Epithelial cell of prostate (primary cell): ENCODE measurements around the gene ORC3.

Experiments used
- DNase-seq: peaks from one replicate; pipeline ENCODE4 v3.0.0-alpha.2; 2011; ENCODE audit warnings: low read depth, low spot score
- H3K27ac ChIP-seq: fragments of 450-650 bp; 2 replicates; pipeline ENCODE4 v1.5.1; 2017; ENCODE audit warnings: mild to moderate bottlenecking

ORC3 gene

DNA sequence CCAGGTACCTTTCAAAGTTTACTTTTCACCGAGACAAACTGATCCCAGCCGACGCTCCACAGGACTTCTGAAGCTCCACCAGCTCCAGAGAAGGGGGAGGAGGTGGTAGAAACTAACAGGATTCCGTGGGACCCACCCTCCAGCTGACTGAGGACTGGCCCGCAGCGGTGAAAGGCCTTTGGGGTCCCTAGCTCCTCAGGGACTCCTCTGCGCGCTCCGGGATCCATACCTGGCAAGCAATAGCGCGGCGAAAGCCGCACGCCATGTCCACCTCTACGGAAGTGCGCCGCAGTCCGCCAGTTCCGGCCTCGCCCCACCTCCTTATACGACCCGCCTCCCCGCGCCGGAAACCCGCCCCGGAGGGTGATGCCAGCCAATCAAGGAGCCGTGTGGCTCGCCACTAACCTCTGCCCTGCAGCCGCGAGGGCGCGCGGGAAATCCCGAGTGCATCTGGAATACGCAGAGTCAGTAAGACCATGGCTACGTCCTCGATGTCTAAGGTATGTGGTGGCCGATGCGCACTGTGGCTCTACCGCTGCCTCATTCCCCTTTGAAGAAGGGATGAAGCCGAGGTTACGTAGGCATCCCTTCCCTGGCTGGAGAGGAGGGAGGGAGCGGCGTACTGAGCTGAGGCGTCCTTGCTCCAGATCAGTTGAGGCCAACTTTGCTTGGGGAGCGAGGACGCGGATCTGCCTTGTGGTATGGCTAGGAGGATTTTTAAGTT, at the start of gene ORC3, which contains the start of gene RARS2:
ORC3 (plus strand) TSS at position 443 of the 724 bp plus-strand sequence; CDS start at position 477, 34 bp downstream.
RARS2 (minus strand) TSS at position 295 of the 724 bp plus-strand sequence; CDS start at position 265, 30 bp downstream.
- peak within 1 kb of the TSS; percentile 55 for H3K27ac ChIP-seq
- DNase-seq, result peak; percentile 69

DNA sequence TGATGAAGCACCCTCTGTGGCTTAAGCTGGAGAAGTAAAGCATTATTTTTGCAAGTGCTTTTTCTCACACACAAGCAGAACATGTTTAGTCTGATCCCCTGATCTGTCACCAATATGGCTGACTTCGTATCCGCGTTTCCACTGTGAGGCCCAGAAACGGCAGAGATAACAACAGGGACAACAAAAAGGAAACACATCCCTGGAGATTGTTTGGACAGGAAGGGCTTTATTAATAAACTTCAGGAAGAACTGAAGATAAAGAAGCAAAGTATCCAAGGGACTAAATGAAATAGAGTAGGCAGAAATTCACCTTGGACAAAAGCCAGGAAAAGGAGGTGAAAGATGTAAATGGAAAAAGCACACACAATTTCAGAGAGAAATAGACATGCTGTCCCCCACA, 49.4 kb upstream of the ORC3 start:
- no peak for DNase-seq
- no peak overlapping the region for H3K27ac ChIP-seq

DNA sequence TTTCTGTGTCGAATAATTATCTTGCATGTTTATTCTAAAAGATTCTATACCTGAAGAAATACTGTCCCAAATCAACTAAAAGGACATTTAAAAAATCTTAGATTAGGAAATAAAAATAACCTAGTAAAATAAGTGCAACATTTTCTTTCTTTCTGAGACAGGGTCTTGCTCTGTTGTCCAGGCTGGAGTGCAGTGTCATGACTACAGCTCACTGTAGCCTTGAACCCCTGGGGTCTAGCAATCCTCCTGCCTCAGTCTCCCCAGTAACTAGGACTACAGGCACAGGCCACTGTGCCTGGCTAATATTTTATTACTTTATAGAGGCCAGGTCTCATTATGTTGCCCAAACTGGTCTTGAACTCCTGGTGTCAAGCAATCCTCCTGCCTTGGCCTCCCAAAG, 48.9 kb upstream of the ORC3 start:
- H3K27ac ChIP-seq, result no peak overlapping the region
- no peak for DNase-seq

DNA sequence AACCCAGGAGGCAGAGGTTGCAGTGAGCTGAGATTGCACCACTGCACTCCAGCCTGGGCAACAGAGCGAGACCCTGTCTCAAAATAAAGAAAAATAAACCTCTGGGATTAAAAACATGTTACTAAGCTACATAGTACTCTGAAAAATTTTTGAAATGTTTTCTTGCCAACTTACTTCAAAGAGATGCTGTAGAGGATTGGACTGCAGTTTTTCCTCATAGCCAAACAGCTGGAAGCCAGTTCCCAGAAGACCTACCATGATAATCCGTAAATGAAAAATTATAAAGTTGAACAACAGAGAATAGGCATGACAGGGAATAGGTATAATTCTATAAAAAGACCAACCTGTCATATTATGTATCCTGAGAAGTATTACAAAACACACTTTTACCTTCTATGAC, 48.2 kb upstream of the ORC3 start:
- no peak overlapping the region for H3K27ac ChIP-seq
- no peak for DNase-seq

DNA sequence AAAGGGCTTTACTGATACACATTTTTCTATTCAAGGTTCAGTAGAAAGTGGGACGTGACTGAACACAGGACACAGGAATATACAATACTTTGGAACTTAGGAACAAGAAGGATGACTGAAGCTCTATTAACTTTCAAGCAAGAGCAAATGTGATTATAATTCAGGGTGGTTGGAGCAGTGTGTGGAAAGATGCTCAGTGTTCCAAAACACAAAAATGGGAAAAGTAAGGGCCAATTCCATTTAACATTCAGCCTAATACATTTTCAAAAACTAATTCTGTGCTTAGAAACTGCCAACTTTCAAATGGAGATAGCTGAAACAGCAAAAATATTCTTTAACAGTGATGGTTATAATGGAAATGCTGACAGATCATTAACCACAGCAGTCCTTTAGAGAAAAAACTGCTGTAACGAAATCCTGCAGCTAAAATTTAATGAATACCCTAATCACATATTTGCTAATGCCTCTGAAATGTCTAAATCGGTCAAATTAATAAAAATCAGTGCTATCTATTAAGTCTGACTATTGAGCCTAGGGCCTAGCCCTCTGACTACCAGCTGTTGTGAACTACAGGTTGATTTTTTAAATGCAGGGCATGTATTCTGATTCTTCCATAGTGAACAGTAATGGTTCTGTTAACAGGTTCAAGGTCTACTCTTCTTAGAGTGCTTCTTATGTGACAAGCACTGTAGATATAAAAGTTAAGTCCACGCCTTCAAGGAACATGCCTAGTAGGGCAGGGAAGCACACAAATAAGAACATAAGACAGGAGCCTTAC, 46.0 kb upstream of the ORC3 start:
- H3K27ac ChIP-seq, result no peak overlapping the region
- no peak for DNase-seq

DNA sequence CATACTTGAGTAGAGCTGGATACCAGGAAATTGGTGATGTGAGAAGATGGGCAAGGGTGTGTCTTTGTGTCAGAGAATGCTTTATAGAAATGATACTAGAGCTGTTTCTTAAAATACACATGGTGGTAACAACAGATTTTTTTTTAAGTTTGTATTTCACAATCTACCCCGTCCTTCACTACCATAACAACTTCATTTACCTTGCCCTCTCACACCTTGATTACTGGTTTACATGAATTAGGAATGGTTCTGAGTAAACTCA, 45.5 kb upstream of the ORC3 start:
- no peak for DNase-seq
- H3K27ac ChIP-seq, result no peak overlapping the region

DNA sequence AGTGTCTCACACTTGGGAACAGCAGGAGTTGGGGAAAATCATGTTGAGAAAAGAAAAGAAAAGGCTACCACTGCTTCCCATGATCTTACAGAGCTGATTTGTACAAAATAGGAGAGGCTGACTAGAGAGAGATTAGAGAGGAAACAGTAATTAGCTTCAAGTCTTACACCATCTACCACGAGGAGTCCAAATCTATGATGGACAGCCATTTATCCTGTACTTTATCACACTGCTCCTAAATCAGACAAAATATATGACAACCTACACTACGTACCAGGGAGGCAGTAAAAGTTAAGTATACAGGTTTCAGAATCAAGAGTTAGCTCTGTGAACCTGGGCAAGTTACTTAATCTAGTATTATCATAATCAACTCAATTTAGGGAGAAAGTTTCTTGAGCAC, 38.1 kb upstream of the ORC3 start:
- DNase-seq, result no peak
- no peak overlapping the region for H3K27ac ChIP-seq

DNA sequence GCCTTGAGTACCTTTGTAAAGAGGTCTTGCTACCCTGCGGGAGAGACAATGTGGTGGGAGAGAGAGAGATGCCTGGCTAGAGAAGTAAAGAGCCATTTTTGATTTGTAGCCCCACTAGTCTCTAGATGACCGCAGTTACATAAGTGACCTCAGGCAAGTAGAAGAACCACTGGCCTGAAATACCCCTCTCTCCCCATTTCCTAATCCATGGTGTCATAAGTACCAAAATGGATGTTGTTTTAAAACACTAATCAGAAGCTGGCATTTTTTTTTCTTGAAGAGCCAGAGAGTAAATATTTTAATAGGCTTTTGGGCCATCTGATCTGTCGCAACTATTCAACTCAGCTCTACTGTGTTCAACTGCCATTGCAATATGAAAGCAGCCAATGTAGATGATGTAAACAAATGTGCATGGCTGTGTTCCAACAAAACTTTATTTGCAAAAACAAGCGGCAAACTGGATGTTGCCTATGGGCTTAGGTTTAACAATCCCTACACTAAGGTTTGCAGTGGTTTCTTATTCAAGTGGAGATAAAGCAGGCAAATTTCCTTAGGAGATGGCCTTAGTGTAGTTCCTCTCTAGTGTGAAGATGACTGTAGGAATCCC, 36.7 kb upstream of the ORC3 start:
- no peak for DNase-seq
- no peak overlapping the region for H3K27ac ChIP-seq

DNA sequence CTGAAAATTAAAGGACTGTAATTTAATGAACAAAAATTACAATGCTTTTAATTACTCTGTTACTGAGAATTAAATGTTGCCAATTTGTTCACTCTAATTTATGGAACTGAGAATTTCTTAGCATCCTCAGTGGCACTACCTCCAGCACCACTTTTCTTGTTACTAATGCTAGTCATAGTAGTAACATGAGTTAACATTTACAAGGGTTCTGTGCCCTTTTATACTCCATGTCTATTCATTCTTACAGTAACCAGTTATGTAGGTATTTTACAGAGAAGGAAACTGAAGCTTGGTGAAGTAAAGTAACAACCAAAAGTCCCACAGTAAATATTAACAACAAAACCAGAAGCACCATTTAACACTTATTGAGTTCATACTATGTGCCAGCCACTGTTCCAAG, 34.4 kb upstream of the ORC3 start:
- DNase-seq, result no peak
- no peak overlapping the region for H3K27ac ChIP-seq

DNA sequence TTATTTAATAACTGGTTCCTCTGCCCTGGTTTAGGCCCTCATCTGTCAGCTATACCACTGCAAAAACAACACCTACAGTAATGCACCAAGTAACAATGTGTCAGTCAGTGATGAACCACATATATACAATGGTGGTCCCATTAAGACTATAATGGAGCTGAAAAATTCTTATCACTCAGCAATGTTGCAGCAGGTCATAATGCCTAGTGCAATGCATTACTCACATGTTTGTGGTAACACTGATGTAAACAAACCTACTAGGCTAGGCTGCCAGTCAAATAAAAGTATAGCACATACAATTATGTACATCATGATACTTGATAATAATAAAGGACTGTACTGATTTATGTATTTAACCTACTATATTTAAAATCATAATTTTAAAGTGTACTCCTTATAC, 31.5 kb upstream of the ORC3 start:
- no peak overlapping the region for H3K27ac ChIP-seq
- DNase-seq, result no peak

DNA sequence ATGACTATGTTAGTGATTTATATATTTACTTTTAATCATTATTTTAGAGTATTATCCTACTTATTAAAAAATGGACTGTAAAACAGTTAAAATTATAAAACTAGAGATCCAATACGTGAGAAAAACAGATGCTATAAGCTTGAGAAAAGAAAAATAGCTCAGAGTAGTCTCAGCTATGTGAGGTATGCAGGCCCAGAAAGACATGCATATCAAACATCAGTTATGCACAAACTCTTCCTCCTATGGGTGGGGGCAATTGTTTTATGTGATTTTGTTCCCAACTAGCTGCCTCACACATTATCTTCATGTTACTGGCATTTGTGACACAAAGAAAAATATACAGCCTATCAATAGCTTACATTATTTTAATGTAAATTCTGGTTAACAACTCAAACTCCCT, 28.9 kb upstream of the ORC3 start:
- H3K27ac ChIP-seq, result no peak overlapping the region
- DNase-seq, result no peak

DNA sequence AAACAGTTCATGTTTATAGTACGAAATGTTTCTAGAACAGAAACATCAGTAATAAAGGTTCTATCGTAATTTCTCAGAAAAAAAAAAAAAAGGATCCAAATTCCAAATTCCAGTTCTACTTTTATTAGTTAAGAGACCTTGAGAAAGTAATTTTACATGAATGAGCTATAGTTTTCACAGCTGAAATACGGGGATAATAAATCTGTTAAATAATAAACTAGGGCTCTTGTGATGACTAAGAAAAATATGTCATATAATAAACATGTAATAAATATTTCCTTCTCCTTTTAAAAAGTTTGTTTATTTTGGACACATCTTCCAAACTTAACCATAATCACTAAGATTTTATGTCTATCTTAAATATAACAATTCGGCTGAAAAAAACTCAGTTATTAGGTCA, 17.9 kb upstream of the ORC3 start:
- DNase-seq, result no peak
- H3K27ac ChIP-seq, result no peak overlapping the region

DNA sequence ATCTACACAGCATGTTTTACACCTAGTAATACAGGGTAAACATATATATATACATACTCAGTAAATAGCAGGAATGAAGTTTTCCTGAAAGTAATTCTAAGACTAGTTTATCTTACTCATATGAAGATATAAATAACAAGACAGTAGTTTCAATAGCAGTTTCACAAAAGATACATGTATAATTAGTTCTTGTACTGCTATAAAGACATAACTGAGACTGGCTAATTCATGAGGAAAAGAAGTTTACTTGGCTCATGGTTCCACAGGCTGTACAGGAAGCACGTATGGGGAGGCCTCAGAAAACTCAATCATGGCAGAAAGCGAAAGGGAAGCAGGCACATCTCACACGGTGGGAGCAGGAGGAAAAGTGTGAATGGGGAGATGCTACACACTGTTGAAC, 17.1 kb upstream of the ORC3 start:
- H3K27ac ChIP-seq, result no peak overlapping the region
- DNase-seq, result no peak

DNA sequence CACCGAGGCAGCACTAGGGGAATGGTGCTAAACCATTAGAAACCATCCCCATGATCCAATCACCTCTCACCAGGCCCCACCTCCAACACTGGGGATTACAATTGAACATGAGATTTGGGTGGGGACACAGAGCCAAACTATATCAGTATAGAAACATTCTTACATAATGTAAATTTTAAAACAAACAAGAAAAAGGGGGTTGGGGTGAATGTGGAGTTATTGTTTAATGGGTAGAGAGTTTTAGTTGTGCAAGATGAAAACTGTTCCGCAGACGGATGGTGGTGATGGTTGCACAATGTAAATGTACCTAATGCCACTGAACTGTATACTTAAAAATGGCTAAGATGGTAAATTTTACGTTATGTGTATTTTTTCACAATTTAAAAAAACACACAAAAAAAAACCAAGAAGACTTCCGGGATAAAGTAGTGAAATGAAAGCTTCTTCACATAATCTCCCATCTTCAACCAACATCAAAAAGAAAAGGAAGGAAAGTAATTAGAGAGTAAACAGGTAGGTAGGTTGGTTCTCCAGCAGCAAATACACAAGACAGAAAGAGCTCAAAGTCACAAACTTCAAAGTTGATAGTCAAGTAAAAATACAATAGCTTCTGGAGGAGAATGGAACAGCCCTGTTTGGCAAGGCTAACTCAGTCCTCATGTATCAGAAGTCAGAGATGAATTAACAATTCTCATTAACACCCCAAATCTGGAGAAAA, 16.5 kb upstream of the ORC3 start:
- no peak for DNase-seq
- no peak overlapping the region for H3K27ac ChIP-seq

DNA sequence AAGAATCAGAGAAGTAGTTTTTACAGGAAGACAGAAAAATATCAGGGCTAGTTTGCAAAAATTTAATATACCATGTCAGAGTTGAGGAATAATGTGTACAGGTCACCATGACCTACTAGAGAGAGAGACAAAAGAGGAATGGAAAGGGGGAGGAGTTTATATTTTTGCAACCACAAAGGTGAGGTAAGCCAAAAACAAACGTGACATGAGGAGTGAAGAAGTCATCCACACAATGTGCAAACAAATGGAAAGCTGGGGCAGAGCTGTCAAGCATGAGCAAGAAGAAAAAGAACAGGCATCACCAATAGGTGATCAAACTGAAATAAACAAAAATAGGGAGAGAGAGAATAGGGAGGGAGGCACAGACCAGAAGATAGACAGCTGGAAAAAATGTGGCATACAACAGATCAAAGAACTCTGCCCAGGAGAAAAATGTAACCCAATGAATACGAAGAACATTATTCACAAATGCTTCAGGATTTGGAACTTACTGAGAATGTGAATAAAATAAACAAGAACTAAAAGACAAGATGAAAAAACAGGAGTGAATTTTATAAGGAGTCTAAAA, 15.6 kb upstream of the ORC3 start:
- no peak for DNase-seq
- no peak overlapping the region for H3K27ac ChIP-seq

DNA sequence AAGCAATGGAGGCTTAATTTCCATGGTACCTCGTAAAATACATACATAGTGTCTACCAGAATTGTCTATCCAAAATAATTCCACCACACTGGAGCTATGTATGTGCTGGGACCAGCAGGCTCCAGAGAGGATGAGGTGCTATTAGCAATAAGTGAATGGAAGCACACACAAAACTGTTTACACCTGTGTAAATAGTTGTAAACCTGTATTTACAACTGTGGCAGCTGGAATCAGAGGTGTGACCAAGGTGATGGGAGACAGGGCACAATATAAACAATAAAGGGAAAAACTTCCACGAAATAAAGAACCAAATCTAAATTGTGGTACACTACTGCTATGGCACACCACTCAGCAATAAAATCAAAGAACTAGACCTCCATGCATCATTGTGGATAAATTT, 14.5 kb upstream of the ORC3 start:
- no peak overlapping the region for H3K27ac ChIP-seq
- no peak for DNase-seq

DNA sequence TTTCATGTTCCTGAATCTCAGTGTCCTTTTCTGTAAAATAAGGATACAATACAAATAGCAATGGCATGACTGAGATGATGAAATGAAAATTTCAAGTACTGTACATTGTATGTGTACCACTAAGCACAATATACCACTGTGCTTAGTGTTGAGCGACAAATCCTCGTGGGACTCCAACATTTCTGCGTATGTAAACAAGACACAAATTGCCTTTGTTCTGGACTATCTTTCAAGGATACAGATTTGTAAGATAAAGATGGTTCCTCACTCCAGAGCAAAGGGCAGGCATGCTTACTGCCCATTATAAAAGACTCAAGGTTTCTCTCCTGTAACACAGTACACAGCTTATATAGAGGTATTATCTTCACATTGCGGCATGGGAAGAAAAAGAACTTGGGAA, 6.1 kb upstream of the ORC3 start:
- no peak overlapping the region for H3K27ac ChIP-seq
- no peak for DNase-seq

DNA sequence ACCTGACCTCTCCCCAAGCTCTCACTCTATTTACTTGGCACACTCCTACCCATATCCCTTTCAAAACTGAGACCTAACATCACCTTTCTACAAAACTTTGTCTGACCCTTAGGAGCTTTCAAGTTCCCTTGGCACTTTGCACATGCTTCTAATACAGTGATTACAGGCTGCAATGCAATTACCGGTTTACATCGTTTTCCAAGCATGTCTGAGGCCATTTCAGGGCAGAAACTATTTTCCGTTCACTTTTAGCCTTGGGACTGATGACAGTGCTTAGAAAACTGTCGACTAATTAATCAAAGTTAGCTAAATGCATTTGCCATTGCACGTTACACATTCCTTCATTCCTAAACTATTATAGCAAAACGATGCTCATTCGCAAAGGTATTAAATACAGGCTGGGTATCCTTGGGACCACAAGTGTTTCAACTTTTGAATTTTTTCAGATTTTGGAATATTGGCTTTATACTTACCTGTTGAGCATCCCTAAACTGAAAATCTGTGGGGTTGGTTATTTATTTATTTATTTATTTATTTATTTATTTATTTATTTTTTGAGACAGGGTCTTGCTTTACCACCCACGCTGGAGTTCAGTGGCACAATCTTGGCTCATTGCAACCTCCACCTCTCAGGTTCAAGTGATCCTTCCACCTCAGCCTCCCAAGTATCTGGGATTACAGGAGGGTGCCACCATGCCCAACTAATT, 3.4 kb upstream of the ORC3 start:
- DNase-seq, result no peak
- H3K27ac ChIP-seq, result no peak overlapping the region

DNA sequence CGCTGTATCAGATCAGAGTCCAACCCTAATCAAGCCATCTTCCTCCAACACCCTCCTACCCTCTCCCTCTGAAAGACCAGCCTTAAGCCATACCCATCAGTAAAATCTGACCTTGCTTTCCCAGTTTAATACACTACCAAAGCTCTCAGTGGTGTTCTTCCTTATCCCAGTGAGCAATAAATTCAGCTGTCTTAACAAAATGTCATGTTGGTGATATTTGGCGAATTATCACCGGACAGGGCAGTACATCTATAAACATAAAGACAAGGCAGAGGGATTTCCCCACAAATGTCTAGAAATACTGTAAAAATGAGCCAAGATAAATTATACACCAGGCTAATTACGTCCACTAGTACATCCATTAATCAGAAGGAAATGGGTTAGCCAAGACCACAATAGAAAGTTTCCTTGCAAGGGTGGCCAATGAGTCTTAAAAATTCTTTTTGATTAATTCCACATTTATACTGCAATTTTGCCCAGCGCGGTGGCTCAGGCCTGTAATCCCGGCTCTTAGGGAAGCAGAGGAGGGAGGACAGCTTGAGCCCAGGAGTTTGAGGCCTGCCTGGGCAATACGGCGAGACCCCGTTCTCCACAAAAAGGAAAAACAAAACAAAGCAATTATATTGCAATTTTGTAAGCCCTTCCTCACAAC, 1.1 kb upstream of the ORC3 start:
- peak overlapping the region; percentile 55 for H3K27ac ChIP-seq
- no peak for DNase-seq
